Breast epithelium (tissue), 4 donors: ENCODE data around the gene LHPP. TPM values are rescaled to one million over a fixed set of nuclear protein-coding genes. Genes with fewer than 3 reads are reported as not detected.

ENCODE experiments used
- DNase-seq, 2 donors: peaks; one replicate each; pipeline ENCODE4 v3.0.0-alpha.2; 2019; ENCODE audit warnings: low spot score in 2 of 2
- H3K27ac ChIP-seq, 2 donors: fragments of 200-600 bp; sonication (generic) in 1 of 2; one replicate each; pipeline ENCODE4 v1.5.1; 2016 to 2019; ENCODE audit warnings: mild to moderate bottlenecking in 1 of 2
- H3K27me3 ChIP-seq, 2 donors: fragments of 200-600 bp; sonication (generic) in 1 of 2; one replicate each; pipeline versions ENCODE4 v1.5.1 to v1.6.0; 2017 to 2019; ENCODE audit warnings: control low read depth in 1 of 2, mild to moderate bottlenecking in 1 of 2
- H3K36me3 ChIP-seq: fragments of 200-600 bp; one replicate; pipeline ENCODE4 v1.5.1; 2019
- H3K4me1 ChIP-seq, 2 donors: fragments of 200-600 bp; sonication (generic); one replicate each; pipeline ENCODE4 v1.5.1; 2016 to 2019; ENCODE audit warnings: control low read depth in 1 of 2
- H3K4me3 ChIP-seq, 3 donors: fragments of 200-600 bp; sonication (generic); 1 replicate in 2 of 3; 2 replicates in 1 of 3; pipeline ENCODE4 v1.5.1; 2016 to 2019; ENCODE audit warnings: mild to moderate bottlenecking in 3 of 3, moderate library complexity in 2 of 3
- H3K9me3 ChIP-seq, 2 donors: fragments of 200-600 bp; sonication (generic) in 1 of 2; one replicate each; pipeline ENCODE4 v1.5.1; 2016 to 2019; ENCODE audit warnings: control low read depth in 1 of 2
- POLR2A ChIP-seq: fragments of 450-650 bp; IDR thresholded peaks from one replicate; pipeline ENCODE4 v1.6.1; 2016; ENCODE audit warnings: antibody characterized with exemption, mild to moderate bottlenecking, moderate library complexity
- POLR2AphosphoS5 ChIP-seq, 3 donors: sonication (generic); formaldehyde crosslinking; IDR thresholded peaks; one replicate each; pipeline ENCODE4 v1.6.1; 2017; ENCODE audit warnings: antibody characterized with exemption in 3 of 3
- intact Hi-C: fragments of 100-400 bp; cut with DNase I; formaldehyde crosslinking; loops from one replicate; pipeline ENCODE4 v1.15.1; 2023; ENCODE audit warnings: low total_unique reads
- total RNA-seq, 3 donors: library from RNA; depleted of rRNA; stranded (reverse); fragments of >200 nt; gene quantifications; one replicate each; pipeline ENCODE4 v1.1.0, GENCODE V29; 2016
- TF ChIP-seq, protein P1 (sequence below), 3 donors: fragments of 450-650 bp; IDR thresholded peaks; one replicate each; pipeline ENCODE4 v1.5.1; 2016 to 2017; ENCODE audit warnings: antibody characterized with exemption in 3 of 3, mild to moderate bottlenecking in 3 of 3, moderate library complexity in 3 of 3

Gene LHPP
- total RNA-seq, 3 donors from 2014 or later: 13.1 to 19.6 (median 17.0) TPM

DNA sequence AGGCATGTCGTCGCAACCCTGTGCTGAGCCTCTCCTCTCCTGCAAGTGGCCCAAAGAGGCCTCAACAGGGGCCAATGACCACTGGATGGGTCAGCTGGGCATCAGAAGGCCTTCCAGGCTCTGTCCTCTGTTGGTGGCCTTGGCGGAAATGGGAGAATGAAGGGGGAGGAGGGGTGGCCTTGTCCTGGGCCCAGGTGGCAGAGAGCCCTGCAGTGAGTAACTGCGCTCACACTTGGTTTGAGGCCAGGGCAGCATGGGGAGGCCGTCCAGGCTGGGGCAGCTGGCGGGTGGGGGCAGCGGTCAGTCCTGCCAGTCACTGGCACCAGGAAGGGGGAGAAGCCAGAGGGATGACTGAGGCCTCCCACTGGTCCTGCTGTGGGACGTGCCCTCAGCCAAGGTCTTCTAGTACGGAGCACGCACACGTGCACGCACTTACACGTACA, 59.8 kb downstream of the LHPP start:
- H3K27ac ChIP-seq: no peak overlapping the region
- no peaks in the 10 kb centered on the region for H3K36me3 ChIP-seq
- TF ChIP-seq, protein P1, sequence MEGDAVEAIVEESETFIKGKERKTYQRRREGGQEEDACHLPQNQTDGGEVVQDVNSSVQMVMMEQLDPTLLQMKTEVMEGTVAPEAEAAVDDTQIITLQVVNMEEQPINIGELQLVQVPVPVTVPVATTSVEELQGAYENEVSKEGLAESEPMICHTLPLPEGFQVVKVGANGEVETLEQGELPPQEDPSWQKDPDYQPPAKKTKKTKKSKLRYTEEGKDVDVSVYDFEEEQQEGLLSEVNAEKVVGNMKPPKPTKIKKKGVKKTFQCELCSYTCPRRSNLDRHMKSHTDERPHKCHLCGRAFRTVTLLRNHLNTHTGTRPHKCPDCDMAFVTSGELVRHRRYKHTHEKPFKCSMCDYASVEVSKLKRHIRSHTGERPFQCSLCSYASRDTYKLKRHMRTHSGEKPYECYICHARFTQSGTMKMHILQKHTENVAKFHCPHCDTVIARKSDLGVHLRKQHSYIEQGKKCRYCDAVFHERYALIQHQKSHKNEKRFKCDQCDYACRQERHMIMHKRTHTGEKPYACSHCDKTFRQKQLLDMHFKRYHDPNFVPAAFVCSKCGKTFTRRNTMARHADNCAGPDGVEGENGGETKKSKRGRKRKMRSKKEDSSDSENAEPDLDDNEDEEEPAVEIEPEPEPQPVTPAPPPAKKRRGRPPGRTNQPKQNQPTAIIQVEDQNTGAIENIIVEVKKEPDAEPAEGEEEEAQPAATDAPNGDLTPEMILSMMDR (IDR thresholded peaks at IDR 0.05): no peak
- TF ChIP-seq POLR2A (no peak), POLR2AphosphoS5 (IDR thresholded peaks at IDR 0.05) (no peak)
- H3K4me3 ChIP-seq: no peak overlapping the region
- no peaks in the 10 kb centered on the region for H3K9me3 ChIP-seq
- no peak for DNase-seq
- intact Hi-C loops: no loop called here
- H3K27me3 ChIP-seq: no peaks in the 10 kb centered on the region
- no peaks in the 10 kb centered on the region for H3K4me1 ChIP-seq

DNA sequence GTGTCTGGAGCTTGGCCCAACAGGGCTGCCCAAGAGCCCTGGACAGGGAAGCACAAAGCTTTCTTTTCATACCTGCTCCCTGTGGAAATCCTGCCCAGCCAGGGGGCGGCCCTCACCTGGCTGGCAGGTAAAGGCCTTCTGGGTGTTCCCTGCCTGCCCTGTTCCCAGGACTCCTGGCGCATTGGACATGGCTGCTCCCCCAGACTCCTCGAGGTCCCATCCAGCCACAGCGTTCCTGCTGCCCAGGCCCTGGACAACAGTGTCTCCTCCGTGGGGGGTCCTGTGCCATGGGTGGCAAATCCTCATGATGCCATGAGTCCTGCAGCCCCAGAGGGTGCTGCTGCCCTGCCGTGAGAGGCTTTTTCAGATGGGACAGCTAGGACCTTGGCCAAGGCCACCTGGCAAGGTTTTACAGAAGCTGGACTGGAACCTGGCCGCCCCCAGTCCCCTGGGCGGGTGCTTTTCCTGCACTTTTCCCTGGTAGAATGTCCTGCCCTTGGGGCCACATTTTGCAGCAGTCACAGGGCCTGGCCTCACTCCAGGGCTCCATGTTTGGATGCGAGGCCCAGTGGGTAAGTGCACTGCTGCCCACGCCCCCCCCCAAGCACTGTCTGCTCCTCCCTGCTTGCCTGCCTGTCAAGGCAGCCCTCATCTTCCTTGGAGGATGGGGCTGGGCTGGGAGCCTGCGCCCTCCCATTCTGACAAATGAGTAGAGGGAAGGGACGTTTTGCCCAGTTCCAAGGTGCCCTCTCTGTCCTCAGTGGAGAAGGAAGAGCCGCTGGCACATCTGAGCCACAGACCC, 60.7 kb downstream of the LHPP start:
- intact Hi-C loops: no loop called here
- no peaks in the 10 kb centered on the region for H3K9me3 ChIP-seq
- H3K27ac ChIP-seq: peak overlapping the region in 1 of 2 donors; percentile 61
- DNase-seq: no peak
- H3K4me3 ChIP-seq: no peak overlapping the region
- no peaks in the 10 kb centered on the region for H3K36me3 ChIP-seq
- H3K4me1 ChIP-seq: no peaks in the 10 kb centered on the region
- TF ChIP-seq POLR2A (no peak), POLR2AphosphoS5 (IDR thresholded peaks at IDR 0.05) (no peak)
- TF ChIP-seq, protein P1 (IDR thresholded peaks at IDR 0.05): no peak
- H3K27me3 ChIP-seq: no peaks in the 10 kb centered on the region

DNA sequence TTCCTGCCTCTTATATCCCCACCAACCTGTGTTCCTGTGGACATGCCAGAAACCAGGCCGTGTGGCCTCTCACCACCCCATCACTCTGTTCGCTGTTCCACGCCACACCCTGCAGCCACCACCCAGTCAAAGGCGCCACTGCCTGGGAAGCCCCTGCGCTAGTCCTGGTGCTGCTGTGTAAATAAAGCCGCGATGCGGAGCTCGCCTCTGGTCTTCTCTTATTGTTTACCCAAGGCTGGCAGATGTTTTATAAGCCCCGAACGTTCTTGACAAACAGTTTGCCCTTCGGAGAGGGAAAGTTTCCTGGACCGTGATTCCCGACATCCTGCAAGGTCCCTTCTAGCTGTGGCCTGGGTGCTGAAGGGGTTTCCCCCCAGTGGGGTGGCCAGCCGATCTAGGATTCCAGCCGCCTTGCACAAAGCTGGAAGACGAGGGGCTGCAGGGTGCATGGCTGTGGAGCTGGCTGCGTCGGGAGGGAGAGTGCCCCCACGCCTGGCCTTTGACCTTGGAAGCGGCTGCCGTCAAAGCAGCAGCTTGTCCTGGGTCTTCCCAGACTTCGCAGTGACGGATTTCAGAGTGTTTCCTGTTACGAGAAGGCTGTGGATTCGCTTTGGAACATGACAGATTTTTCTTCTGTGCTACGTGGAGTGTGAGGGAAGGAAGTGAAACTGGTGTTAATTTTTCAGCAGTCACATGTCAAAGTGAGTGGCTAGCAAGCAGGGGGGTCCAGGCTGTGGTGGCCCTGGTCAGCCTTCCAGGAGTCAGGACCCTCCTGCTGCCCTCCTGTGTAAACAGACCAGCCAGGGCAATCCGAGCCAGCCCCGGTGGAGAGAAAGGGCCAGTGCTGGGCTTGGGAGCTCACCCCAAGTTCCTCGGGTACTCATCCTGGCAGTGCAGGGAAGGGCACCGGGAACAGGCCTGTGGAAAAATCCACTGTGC, 61.6 kb downstream of the LHPP start:
- no peaks in the 10 kb centered on the region for H3K36me3 ChIP-seq
- no peaks in the 10 kb centered on the region for H3K9me3 ChIP-seq
- peak overlapping the region in 1 of 2 donors; percentile 40 for H3K27ac ChIP-seq
- no peak for TF ChIP-seq POLR2A
- TF ChIP-seq, protein P1 (IDR thresholded peaks at IDR 0.05): no peak
- TF ChIP-seq POLR2AphosphoS5 (IDR thresholded peaks at IDR 0.05): no peak
- DNase-seq: no peak
- no peaks in the 10 kb centered on the region for H3K27me3 ChIP-seq
- intact Hi-C loops: no loop called here
- no peaks in the 10 kb centered on the region for H3K4me1 ChIP-seq
- H3K4me3 ChIP-seq: peak overlapping the region in 1 of 3 donors; percentile 34

DNA sequence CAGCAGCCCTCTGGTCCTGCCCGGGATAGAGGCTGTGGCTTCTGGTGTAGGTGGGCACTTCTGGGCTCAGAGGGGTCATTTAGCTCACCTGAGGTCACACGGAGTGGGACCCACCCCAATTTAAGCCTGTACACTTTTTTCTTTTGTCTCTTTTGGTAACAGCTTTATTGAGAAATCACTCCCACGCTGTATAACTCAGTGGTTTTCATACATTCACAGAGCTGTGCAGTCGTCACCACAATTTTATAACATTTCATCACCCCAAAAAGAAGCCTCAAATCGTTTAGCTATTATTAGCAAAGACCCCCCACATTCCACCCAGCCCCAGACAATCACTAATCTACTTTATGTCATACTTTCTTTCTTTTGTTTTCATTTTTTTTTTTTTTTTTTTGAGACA, 62.3 kb downstream of the LHPP start:
- DNase-seq: no peak
- TF ChIP-seq, protein P1 (IDR thresholded peaks at IDR 0.05): no peak
- no peak for TF ChIP-seq POLR2AphosphoS5 (IDR thresholded peaks at IDR 0.05)
- no peaks in the 10 kb centered on the region for H3K9me3 ChIP-seq
- no peaks in the 10 kb centered on the region for H3K27me3 ChIP-seq
- peak overlapping the region in 1 of 2 donors; percentile 40 for H3K27ac ChIP-seq
- H3K4me1 ChIP-seq: no peaks in the 10 kb centered on the region
- intact Hi-C loops: loop anchor here (1.0 kb wide), 1 partner anchor 18 kb away; no protein-coding TSS in a partner anchor
- no peak overlapping the region for H3K4me3 ChIP-seq
- no peaks in the 10 kb centered on the region for H3K36me3 ChIP-seq
